Measurements from ENCODE around the gene GDPD4.
A peak's percentile ranks its signal among the peaks of the same experiment; 100 is the strongest.

Gene GDPD4

DNA sequence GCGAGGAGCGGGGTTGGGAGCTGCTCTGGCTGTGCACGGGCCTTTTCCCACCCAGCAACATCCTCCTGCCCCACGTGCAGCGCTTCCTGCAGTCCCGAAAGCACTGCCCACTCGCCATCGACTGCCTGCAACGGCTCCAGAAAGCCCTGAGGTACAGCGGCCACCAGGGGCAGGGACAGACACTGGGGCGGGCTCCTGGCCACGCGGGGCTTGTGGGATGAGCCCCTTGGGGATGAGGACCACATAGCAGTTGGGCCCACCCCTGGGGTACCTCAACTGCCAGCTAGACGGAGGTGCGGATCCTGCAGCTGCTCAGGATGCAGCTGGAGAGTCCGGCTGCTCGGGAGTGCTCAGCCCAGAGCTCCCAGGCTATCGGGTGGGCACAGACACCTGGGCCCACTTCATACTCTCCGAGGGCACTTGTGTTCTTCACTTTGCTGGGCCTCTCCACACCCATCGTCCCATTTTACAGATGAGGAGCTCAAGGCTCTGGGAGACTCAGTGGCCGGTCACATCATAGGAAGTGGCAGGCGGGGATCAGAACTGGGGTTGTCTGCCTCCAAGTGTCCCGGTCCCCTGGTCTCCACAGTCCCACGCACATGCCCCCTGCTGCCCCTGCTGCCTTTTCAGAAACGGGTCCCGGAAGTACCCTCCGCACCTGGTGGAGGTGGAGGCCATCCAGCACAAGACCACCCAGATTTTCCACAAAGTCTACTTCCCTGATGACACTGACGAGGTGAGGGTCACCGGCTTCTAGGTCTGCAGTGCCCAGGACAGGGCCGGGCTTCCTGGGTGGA lies 95.8 kb downstream of the GDPD4 start:
- POLR2A ChIA-PET = interaction anchor here (2.2 kb wide), 1 partner anchor 10 kb away, joined by 5 read pairs; no protein-coding TSS in a partner anchor
- Histone ChIP-seq H3K4me3 (ENCODE audit: low read depth, low read length) (no peak overlapping the region), H3K27ac (ENCODE audit: extremely low read depth, low read depth, low read length) (no peak overlapping the region), H3K9me3 (ENCODE audit: control insufficient read depth, insufficient read depth, low read depth, low read length) (no peaks in the 10 kb centered on the region), H3K4me1 (ENCODE audit: control insufficient read depth, insufficient read depth, low read length) (no peaks in the 10 kb centered on the region), H3K36me3 (ENCODE audit: control insufficient read depth in 2 of 2, insufficient read depth in 1 of 2, low read length in 2 of 2) (no peaks in the 10 kb centered on the region)
- TF ChIP-seq ZNF223 (tag by site-specific recombination; IDR thresholded peaks at IDR 0.05) = no peak
- TF ChIP-seq ZNF830 (tag by site-specific recombination; IDR thresholded peaks at IDR 0.05; ENCODE audit: low read depth) = no peak
- TF ChIP-seq ZNF354C (tag by site-specific recombination; IDR thresholded peaks at IDR 0.05; ENCODE audit: borderline replicate concordance, low read depth) = no peak
- TF ChIP-seq, protein P1, sequence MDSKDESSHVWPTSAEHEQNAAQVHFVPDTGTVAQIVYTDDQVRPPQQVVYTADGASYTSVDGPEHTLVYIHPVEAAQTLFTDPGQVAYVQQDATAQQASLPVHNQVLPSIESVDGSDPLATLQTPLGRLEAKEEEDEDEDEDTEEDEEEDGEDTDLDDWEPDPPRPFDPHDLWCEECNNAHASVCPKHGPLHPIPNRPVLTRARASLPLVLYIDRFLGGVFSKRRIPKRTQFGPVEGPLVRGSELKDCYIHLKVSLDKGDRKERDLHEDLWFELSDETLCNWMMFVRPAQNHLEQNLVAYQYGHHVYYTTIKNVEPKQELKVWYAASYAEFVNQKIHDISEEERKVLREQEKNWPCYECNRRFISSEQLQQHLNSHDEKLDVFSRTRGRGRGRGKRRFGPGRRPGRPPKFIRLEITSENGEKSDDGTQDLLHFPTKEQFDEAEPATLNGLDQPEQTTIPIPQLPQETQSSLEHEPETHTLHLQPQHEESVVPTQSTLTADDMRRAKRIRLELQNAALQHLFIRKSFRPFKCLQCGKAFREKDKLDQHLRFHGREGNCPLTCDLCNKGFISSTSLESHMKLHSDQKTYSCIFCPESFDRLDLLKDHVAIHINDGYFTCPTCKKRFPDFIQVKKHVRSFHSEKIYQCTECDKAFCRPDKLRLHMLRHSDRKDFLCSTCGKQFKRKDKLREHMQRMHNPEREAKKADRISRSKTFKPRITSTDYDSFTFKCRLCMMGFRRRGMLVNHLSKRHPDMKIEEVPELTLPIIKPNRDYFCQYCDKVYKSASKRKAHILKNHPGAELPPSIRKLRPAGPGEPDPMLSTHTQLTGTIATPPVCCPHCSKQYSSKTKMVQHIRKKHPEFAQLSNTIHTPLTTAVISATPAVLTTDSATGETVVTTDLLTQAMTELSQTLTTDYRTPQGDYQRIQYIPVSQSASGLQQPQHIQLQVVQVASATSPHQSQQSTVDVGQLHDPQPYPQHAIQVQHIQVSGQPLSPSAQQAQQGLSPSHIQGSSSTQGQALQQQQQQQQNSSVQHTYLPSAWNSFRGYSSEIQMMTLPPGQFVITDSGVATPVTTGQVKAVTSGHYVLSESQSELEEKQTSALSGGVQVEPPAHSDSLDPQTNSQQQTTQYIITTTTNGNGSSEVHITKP (tag by site-specific recombination; IDR thresholded peaks at IDR 0.05) = no peak
- no peak for TF ChIP-seq KLF16 (tag by site-specific recombination; IDR thresholded peaks at IDR 0.05)
- TF ChIP-seq ZNF274 (IDR thresholded peaks at IDR 0.05; ENCODE audit: low read length) = no peak
- TF ChIP-seq ZNF274 (tag by site-specific recombination; IDR thresholded peaks at IDR 0.05; ENCODE audit: borderline replicate concordance) = no peak
- TF ChIP-seq, protein P2, sequence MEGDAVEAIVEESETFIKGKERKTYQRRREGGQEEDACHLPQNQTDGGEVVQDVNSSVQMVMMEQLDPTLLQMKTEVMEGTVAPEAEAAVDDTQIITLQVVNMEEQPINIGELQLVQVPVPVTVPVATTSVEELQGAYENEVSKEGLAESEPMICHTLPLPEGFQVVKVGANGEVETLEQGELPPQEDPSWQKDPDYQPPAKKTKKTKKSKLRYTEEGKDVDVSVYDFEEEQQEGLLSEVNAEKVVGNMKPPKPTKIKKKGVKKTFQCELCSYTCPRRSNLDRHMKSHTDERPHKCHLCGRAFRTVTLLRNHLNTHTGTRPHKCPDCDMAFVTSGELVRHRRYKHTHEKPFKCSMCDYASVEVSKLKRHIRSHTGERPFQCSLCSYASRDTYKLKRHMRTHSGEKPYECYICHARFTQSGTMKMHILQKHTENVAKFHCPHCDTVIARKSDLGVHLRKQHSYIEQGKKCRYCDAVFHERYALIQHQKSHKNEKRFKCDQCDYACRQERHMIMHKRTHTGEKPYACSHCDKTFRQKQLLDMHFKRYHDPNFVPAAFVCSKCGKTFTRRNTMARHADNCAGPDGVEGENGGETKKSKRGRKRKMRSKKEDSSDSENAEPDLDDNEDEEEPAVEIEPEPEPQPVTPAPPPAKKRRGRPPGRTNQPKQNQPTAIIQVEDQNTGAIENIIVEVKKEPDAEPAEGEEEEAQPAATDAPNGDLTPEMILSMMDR (tag by site-specific recombination; IDR thresholded peaks at IDR 0.05) = no peak
- CTCF ChIA-PET = interaction anchor here (0.6 to 3.1 kb wide), 5 partner anchors 7 to 410 kb away, joined by 3 to 14 read pairs (median 4); no protein-coding TSS in a partner anchor

DNA sequence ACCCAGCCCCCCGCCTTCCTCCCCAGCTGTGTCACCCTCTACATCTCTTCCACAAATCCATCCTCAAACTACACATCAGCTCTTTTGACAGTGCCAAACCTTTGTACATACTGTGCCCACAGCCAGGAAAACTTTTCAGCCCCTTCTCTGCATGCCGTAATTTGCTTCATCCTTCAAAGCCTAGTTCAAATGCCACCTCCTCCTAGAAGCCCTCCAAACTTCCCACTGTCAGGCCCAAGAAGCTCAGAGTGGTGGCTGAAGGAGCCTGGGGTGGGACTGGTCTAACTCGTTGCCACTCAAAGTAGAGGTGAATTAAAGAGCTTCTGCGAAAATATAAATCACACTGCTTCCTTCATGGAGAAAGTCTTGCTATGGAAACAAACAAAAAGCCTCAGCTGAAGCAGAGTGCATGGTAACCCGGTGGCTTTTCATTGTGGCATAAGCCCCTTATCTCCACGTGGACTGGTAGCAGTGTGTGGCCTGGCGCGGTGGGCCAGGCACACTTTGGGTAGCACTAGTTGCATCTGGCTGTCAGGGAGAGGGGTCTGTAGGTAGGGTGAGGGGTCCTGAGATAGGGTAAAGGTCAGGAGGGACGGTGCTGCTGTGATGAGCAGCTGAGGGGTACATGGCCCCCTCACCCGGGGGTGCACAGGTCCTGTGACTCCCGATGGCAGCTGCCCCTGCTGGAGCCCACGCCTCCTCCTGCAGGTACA lies 96.6 kb downstream of the GDPD4 start:
- POLR2A ChIA-PET = interaction anchor here (2.2 kb wide), 1 partner anchor 9 kb away, joined by 5 read pairs; no protein-coding TSS in a partner anchor
- H3K27ac ChIP-seq (ENCODE audit: extremely low read depth, low read depth, low read length) = no peak overlapping the region

More for the DNA sequence above, 96.6 kb downstream of the GDPD4 start:
- H3K36me3 ChIP-seq (ENCODE audit: control insufficient read depth in 2 of 2, insufficient read depth in 1 of 2, low read length in 2 of 2) = no peaks in the 10 kb centered on the region
- no peaks in the 10 kb centered on the region for H3K4me1 ChIP-seq (ENCODE audit: control insufficient read depth, insufficient read depth, low read length)
- H3K4me3 ChIP-seq (ENCODE audit: low read depth, low read length) = no peak overlapping the region
- CTCF ChIA-PET = interaction anchor here (0.9 to 3.1 kb wide), 5 partner anchors 10 to 343 kb away, joined by 3 to 14 read pairs (median 4); no protein-coding TSS in a partner anchor
- TF ChIP-seq ZNF366 (tag by site-specific recombination; conservative IDR thresholded peaks at IDR 0.05) (no peak), GLI4 (tag by site-specific recombination; IDR thresholded peaks at IDR 0.05) (0 out of 2 replicates have a peak, but pooled peaks have one; percentile 70)
- TF ChIP-seq, protein P3, sequence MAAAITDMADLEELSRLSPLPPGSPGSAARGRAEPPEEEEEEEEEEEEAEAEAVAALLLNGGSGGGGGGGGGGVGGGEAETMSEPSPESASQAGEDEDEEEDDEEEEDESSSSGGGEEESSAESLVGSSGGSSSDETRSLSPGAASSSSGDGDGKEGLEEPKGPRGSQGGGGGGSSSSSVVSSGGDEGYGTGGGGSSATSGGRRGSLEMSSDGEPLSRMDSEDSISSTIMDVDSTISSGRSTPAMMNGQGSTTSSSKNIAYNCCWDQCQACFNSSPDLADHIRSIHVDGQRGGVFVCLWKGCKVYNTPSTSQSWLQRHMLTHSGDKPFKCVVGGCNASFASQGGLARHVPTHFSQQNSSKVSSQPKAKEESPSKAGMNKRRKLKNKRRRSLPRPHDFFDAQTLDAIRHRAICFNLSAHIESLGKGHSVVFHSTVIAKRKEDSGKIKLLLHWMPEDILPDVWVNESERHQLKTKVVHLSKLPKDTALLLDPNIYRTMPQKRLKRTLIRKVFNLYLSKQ (tag by site-specific recombination; IDR thresholded peaks at IDR 0.05; ENCODE audit: borderline replicate concordance) = no peak
- H3K9me3 ChIP-seq (ENCODE audit: control insufficient read depth, insufficient read depth, low read depth, low read length) = no peaks in the 10 kb centered on the region

All from HEK293 (cell line).